ENCODE results near the gene OXCT2.

OXCT2 gene

GRCh38 chr1:39720094-39720999 is 50.8 kb downstream of the OXCT2 start:
- TF ChIP-seq CTCF (IDR thresholded peaks at IDR 0.05; ENCODE audit: insufficient read depth, low read depth, low read length, missing control alignments): peak; percentile 43
- H3K4me3 ChIP-seq (ENCODE audit: low read length): no peak overlapping the region
- peak; percentile 73 for DNase-seq (ENCODE audit: low read depth)
